ENCODE data around the gene HOXC11.

The HOXC11 gene

GRCh38 chr12:53944209-53944608 is 28.7 kb upstream of the HOXC11 start:
- DNase-seq: no peak

DNA sequence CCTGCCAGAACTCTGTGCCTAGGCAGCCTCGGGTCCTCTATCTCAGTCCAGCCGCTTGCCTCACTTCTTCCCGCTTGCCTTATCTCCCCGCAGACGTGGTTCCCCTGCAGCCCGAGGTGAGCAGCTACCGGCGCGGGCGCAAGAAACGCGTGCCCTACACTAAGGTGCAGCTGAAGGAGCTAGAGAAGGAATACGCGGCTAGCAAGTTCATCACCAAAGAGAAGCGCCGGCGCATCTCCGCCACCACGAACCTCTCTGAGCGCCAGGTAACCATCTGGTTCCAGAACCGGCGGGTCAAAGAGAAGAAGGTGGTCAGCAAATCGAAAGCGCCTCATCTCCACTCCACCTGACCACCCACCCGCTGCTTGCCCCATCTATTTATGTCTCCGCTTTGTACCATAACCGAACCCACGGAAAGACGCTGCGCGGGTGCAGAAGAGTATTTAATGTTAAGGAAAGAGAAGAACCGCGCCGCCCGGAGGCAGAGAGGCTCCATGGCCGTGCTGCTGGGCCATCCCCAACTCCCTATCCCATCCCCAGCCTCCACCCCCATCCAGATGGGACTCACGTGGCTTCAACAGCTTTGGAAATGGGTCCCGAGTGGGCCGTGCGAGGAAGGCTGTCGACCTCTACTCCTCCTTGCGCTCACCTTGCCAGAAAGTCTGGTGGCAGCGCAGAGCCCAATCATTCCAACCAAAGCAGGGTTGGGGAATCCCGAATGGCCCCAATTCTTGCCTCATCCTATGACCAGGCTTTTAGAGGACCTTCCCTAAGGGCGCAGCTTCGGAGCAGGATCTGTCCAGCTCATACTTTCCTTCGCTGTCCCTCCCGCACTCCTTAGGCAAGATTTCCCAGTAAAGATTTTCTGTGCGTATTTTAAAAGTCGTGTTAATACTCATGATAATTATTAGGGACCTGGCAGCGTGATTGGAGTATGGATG is 27.7 kb upstream of the HOXC11 start:
- DNase-seq: no peak

- no peak for DNase-seq
These were observed 25.2 kb upstream of the HOXC11 start for GRCh38 chr12:53947743-53948142.

DNA sequence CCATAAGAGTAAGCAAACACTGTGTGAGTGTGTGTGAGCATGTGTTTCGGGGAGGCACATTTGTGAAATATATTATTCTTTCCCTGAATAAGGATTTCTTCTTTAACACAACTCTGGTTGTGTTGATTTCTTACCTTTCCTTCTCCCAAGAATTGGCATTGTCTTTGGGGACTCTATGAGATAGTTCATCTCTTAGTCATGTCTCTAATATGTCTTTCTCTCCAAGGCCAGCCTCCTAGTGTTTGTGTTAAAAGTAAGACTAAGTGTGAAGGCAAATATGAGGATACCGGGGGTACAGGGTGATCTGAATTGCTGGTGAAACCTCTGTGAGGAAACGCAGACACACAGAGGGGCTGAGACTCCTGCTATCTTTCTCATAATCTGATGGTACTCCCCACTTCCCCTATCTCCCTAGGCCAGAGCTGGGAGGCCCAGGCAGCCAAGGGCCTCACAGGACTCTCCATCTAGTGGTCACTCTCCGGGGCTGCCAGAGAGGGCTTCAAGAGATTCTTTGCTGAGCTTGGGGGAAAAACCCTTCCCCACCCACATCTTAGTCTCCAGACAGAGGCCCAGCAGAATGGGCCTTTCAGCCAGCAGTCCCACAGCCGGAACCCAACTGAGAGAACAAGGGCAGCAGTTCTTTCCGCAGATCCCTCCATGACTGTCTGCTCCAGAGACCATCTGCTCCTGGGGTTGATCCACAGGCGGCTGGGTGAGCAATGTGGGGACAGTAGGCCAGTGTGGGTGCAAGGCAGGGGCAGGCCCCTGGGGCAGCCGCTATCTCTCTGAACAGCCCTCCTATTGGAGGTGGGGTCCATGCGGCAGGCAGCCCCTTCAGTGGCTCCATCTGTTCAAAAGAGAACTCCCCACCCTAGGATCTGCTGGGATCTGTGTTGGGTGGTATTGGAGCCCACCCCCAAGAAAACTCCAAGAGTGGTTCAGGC is 24.0 kb upstream of the HOXC11 start:
- DNase-seq: no peak

- DNase-seq: no peak
These were observed 23.1 kb upstream of the HOXC11 start for GRCh38 chr12:53949631-53950436.

GRCh38 chr12:53950437-53950773 is 22.5 kb upstream of the HOXC11 start:
- no peak for DNase-seq

GRCh38 chr12:53950789-53951576 is 21.9 kb upstream of the HOXC11 start:
- DNase-seq: no peak

- no peak for DNase-seq
These were observed 21.2 kb upstream of the HOXC11 start for GRCh38 chr12:53951577-53952334.

GRCh38 chr12:53952335-53952694 is 20.6 kb upstream of the HOXC11 start:
- no peak for DNase-seq

DNA sequence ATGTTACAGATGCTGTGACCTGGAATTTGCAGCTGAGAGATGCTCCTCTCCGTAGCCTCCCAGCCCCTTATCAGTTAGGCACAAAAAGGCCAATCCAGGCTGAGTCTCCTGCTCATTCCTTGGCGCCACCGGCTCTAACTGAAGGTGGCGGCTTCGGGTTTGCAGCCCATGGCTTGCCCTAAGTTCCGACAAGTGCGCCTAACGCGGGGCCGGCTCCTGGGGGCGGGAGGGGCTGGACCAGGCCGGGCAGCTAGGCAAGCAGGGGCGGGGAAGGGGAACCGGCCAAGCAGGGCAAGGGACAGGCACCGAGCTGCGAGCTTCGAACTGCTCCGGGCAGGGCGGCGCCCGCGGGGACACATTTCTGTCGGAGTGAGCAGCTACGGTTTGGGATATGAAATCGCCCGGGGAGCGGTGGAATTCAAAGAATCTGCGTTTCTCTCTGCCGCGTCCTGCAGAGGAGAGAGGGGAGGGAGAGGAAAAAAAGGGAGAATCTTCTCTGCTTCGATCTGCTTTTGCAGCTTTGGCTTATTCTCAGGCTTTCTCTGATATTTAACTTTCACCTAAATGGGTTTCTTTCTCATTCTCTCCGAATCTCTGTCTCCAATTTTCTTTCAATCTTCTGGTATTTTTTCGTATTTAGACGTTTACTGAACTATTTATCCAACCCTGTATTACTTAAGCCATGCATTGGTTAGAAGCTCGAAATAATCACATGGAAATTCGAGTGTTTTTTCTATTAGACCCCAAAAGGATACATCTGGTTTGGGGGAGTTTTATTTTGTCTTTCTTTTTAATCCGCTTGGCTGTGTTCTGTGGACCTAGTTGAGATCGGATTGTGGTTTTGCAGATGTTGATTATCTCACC is 19.8 kb upstream of the HOXC11 start:
- no peak for DNase-seq

GRCh38 chr12:53953831-53954693 is 18.9 kb upstream of the HOXC11 start:
- no peak for DNase-seq

GRCh38 chr12:53954694-53955035 is 18.3 kb upstream of the HOXC11 start, which contains the start of gene HOXC12:
TSS of gene HOXC12 (plus strand) at chr12:53954903. CDS start at chr12:53954930, 27 bp downstream.
- no peak for DNase-seq

DNA sequence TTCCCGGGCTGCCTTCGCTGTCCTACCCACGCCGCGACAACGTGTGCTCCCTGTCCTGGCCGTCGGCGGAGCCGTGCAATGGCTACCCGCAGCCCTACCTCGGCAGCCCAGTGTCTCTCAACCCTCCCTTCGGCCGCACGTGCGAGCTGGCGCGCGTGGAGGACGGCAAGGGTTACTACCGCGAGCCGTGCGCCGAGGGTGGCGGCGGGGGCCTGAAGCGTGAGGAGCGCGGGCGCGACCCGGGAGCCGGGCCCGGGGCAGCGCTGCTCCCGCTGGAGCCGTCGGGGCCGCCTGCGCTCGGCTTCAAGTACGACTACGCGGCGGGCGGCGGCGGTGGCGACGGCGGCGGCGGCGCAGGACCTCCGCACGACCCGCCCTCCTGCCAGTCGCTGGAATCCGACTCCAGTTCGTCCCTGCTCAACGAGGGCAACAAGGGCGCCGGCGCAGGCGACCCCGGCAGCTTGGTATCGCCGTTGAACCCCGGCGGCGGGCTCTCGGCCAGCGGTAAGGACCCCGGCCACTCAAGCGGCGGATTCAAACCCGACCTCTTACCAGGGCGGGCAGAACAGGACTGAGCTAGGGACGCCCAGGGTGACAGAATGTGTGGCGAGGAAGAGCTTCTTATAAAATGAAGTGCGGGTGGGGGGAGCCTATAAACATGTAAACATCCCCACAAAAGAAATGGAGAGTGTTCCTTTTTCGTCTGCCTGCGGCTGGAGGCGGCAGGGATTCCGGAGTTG is 17.7 kb upstream of the HOXC11 start:
- DNase-seq: no peak

GRCh38 chr12:53955776-53956250 is 17.1 kb upstream of the HOXC11 start:
- no peak for DNase-seq

- no peak for DNase-seq
These were observed 16.6 kb upstream of the HOXC11 start for GRCh38 chr12:53956251-53956887.

GRCh38 chr12:53956914-53957536 is 15.9 kb upstream of the HOXC11 start:
- no peak for DNase-seq

DNA sequence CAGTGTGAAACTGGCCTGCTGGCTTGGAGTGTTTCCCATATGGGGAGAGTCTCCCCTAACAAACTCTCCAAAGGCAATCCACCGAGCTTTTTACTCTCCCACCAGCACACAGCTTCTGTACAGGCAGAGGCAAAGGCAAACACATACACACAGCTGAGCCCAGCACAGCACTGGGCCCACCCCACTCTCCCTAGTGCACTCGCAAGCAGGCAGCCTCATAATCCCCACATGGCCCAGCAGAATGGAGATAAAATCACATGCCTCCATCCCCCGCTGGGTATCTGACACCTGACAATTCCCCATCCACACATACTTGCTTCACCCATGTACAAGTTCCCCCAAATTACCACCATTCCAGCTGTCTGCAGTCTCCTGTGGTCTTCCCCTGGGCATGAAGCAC is 14.8 kb upstream of the HOXC11 start:
- DNase-seq: no peak
